H9 (cell line): Measurements from ENCODE around the gene TMEM169. TPM values are rescaled to one million over a fixed set of nuclear protein-coding genes. Genes with fewer than 3 reads are reported as not detected.

Experiments used
- DNase-seq: peaks from one replicate; pipeline ENCODE4 v3.0.0-alpha.2; 2017
- H2AFZ ChIP-seq: one replicate; pipeline ENCODE4 v1.6.1; 2013; ENCODE audit warnings: mild to moderate bottlenecking, low read length, control low read depth, moderate library complexity
- H2AK5ac ChIP-seq: 2 replicates; pipeline ENCODE4 v1.6.1; 2013; ENCODE audit warnings: low read length, control low read depth, mixed read lengths; ENCODE audit not compliant: insufficient read length
- H2BK120ac ChIP-seq: one replicate; pipeline ENCODE4 v1.6.1; 2013; ENCODE audit warnings: low read depth, mild to moderate bottlenecking, low read length, control low read depth, inconsistent platforms; ENCODE audit not compliant: poor library complexity, severe bottlenecking
- H2BK12ac ChIP-seq: 2 replicates; pipeline ENCODE4 v1.6.1; 2013; ENCODE audit warnings: low read length, control low read depth, mixed read lengths, low read depth; ENCODE audit not compliant: insufficient read length
- H2BK15ac ChIP-seq: 2 replicates; pipeline ENCODE4 v1.6.1; 2013; ENCODE audit warnings: low read depth, low read length, control low read depth
- H2BK20ac ChIP-seq: one replicate; pipeline ENCODE4 v1.6.1; 2013; ENCODE audit warnings: low read depth, mild to moderate bottlenecking, low read length, control low read depth, inconsistent platforms; ENCODE audit not compliant: poor library complexity, severe bottlenecking
- H2BK5ac ChIP-seq: 2 replicates; pipeline ENCODE4 v1.6.1; 2013; ENCODE audit warnings: low read length, control low read depth, mixed read lengths; ENCODE audit not compliant: insufficient read length
- H3K14ac ChIP-seq: 2 replicates; pipeline ENCODE4 v1.6.1; 2013; ENCODE audit warnings: low read length, control low read depth; ENCODE audit not compliant: insufficient read depth
- H3K18ac ChIP-seq: 2 replicates; pipeline ENCODE4 v1.6.1; 2013; ENCODE audit warnings: low read depth, mild to moderate bottlenecking, mixed read lengths, low read length, control low read depth; ENCODE audit not compliant: insufficient read length
- H3K23ac ChIP-seq: 2 replicates; pipeline ENCODE4 v1.6.1; 2013; ENCODE audit warnings: low read length, control low read depth, mixed read lengths, low read depth; ENCODE audit not compliant: insufficient read length
- H3K23me2 ChIP-seq: 2 replicates; pipeline ENCODE4 v1.6.1; 2013; ENCODE audit warnings: low read depth, mild to moderate bottlenecking, mixed read lengths, low read length, control low read depth; ENCODE audit not compliant: insufficient read length, poor library complexity, severe bottlenecking
- H3K27ac ChIP-seq: 2 replicates; pipeline ENCODE4 v1.5.1; 2013; ENCODE audit warnings: low read length, control low read depth, mixed read lengths, low read depth; ENCODE audit not compliant: insufficient read length
- H3K27me3 ChIP-seq: 2 replicates; pipeline ENCODE4 v1.6.1; 2013; ENCODE audit warnings: low read length, control low read depth, inconsistent platforms; ENCODE audit not compliant: insufficient read depth
- H3K4ac ChIP-seq: 2 replicates; pipeline ENCODE4 v1.6.1; 2013; ENCODE audit warnings: low read depth, mild to moderate bottlenecking, control low read depth, inconsistent platforms, low read length, moderate library complexity
- H3K4me1 ChIP-seq: 2 replicates; pipeline ENCODE4 v1.6.1; 2013; ENCODE audit warnings: low read length, control low read depth, inconsistent platforms; ENCODE audit not compliant: insufficient read depth
- H3K4me2 ChIP-seq: 2 replicates; pipeline ENCODE4 v1.6.1; 2013; ENCODE audit warnings: low read length, control low read depth, mixed read lengths; ENCODE audit not compliant: insufficient read length, insufficient read depth
- H3K56ac ChIP-seq: 2 replicates; pipeline ENCODE4 v1.6.1; 2013; ENCODE audit warnings: low read depth, mild to moderate bottlenecking, mixed read lengths, low read length, control low read depth; ENCODE audit not compliant: insufficient read length
- H3K79me1 ChIP-seq: 2 replicates; pipeline ENCODE4 v1.6.1; 2013; ENCODE audit warnings: low read depth, mild to moderate bottlenecking, moderate library complexity, low read length, control low read depth, inconsistent platforms; ENCODE audit not compliant: insufficient read depth, poor library complexity, severe bottlenecking
- H3K79me2 ChIP-seq: 2 replicates; pipeline ENCODE4 v1.6.1; 2013; ENCODE audit warnings: low read length, control low read depth, inconsistent platforms; ENCODE audit not compliant: insufficient read depth
- H3K9ac ChIP-seq: 2 replicates; pipeline ENCODE4 v1.6.1; 2013; ENCODE audit warnings: low read length, control low read depth, mixed read lengths; ENCODE audit not compliant: insufficient read length; ENCODE audit errors: extremely low read depth
- H3K9me3 ChIP-seq: one replicate; pipeline ENCODE4 v1.6.1; 2013; ENCODE audit warnings: low read depth, low read length, inconsistent platforms; ENCODE audit not compliant: control insufficient read depth
- H3T11ph ChIP-seq: one replicate; pipeline ENCODE4 v1.6.1; 2013; ENCODE audit warnings: mild to moderate bottlenecking, low read length, control low read depth, inconsistent platforms
- H4K20me1 ChIP-seq: one replicate; pipeline ENCODE4 v1.6.1; 2013; ENCODE audit not compliant: control insufficient read depth, insufficient read length, insufficient read depth
- H4K5ac ChIP-seq: 2 replicates; pipeline ENCODE4 v1.6.1; 2013; ENCODE audit warnings: low read depth, mild to moderate bottlenecking, mixed read lengths, low read length, control low read depth; ENCODE audit not compliant: insufficient read length
- H4K8ac ChIP-seq: replicated peaks from 2 replicates; pipeline ENCODE4 v1.6.1; 2013; ENCODE audit warnings: low read length, control low read depth, mixed read lengths, low read depth; ENCODE audit not compliant: insufficient read length
- H4K91ac ChIP-seq: 2 replicates; pipeline ENCODE4 v1.6.1; 2013; ENCODE audit warnings: low read depth, mild to moderate bottlenecking, moderate library complexity, mixed read lengths, low read length, control low read depth; ENCODE audit not compliant: insufficient read length
- H3K27ac Mint-ChIP-seq, 3 experiments: 2 replicates in 2 of 3; 3 replicates in 1 of 3; pipeline ENCODE4 v1.8.0; 2020 to 2021; ENCODE audit warnings: mixed read lengths in 3 of 3, mild to moderate bottlenecking in 1 of 3, moderate library complexity in 1 of 3
- H3K27me3 Mint-ChIP-seq: 2 replicates; pipeline ENCODE4 v1.8.0; 2021; ENCODE audit warnings: low read depth, mild to moderate bottlenecking, moderate library complexity, mixed read lengths
- H3K36me3 Mint-ChIP-seq, 3 experiments: 2 replicates in 2 of 3; 3 replicates in 1 of 3; pipeline ENCODE4 v1.8.0; 2020 to 2021; ENCODE audit warnings: low read depth in 3 of 3, mixed read lengths in 3 of 3; ENCODE audit not compliant: insufficient read depth in 1 of 3
- H3K4me1 Mint-ChIP-seq, 2 experiments: 2 replicates each; pipeline ENCODE4 v1.8.0; 2020; ENCODE audit warnings: mixed read lengths in 2 of 2
- H3K4me3 Mint-ChIP-seq, 2 experiments: 2 replicates in 1 of 2; 3 replicates in 1 of 2; pipeline ENCODE4 v1.8.0; 2020 to 2021; ENCODE audit warnings: mild to moderate bottlenecking in 2 of 2, mixed read lengths in 2 of 2, moderate library complexity in 1 of 2
- H3K9me3 Mint-ChIP-seq, 2 experiments: 2 replicates in 1 of 2; 3 replicates in 1 of 2; pipeline ENCODE4 v1.8.0; 2020; ENCODE audit warnings: mild to moderate bottlenecking in 2 of 2, mixed read lengths in 2 of 2, moderate library complexity in 1 of 2
- WGBS: extraction: QIAGEN DNeasy Blood & Tissue Kit; methylation state at CpG from one replicate; pipeline ENCODE4 v1.1.7; 2013; ENCODE audit warnings: missing lambda C conversion rate, low lambda C conversion rate, mixed read lengths; ENCODE audit not compliant: insufficient read length; ENCODE audit errors: extremely low coverage; 5-methylcytosine and 5-hydroxymethylcytosine counted together
- total RNA-seq: library from RNA; stranded (reverse); gene quantifications from 2 replicates; pipeline ENCODE4 v1.2.1, GENCODE V29; 2021
- TF ChIP-seq, protein P1 (sequence below): fragments of 200-600 bp; sonication (generic); conservative IDR thresholded peaks from 3 replicates; pipeline ENCODE4 v1.8.0; 2021; ENCODE audit warnings: antibody characterized with exemption, mild to moderate bottlenecking

TMEM169 gene
- total RNA-seq, 1 experiment from 2014 or later: 1.0 TPM

DNA sequence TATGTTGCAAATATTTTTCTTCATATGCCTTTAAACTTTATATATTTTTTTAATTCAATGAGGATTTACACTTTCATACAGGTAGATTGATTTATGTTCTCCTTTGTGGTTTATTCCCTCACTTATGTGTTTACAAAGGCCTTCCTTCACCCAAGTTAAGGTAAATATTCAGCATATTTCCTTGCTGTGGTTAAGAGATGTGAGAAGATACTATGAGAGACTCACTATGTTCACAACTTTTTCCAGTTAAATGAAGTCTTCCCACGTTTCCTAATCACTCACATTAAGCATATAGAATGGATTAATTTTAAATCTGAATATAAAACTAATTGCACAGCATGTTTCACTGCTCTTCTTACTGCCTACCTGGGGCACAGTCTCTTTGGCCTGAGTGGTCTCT lies 707 bp upstream of the TMEM169 start:
- Histone ChIP-seq H3K9me3 (no peaks in the 10 kb centered on the region), H3K79me2 (no peaks in the 10 kb centered on the region), H3K4me2 (peak overlapping the region; percentile 95), H2BK15ac (no peak overlapping the region), H2BK20ac (no peak overlapping the region), H3K4me1 (peaks cover 12% of the 10 kb centered on the region), H2AK5ac (no peak overlapping the region), H2BK5ac (no peak overlapping the region), H2BK120ac (no peak overlapping the region), H3K23me2 (peaks cover 15% of the 10 kb centered on the region), H3K14ac (no peak overlapping the region), H3K56ac (no peak overlapping the region), H2BK12ac (no peak overlapping the region), H3K79me1 (no peaks in the 10 kb centered on the region), H3K18ac (no peak overlapping the region), H4K8ac (no peak overlapping the region), H4K20me1 (no peaks in the 10 kb centered on the region), H3K4ac (no peak overlapping the region), H4K5ac (no peak overlapping the region), H4K91ac (no peak overlapping the region), H3K9ac (peak overlapping the region; percentile 76), H3T11ph (no peak overlapping the region), H2AFZ (no peak overlapping the region), H3K27me3 (no peaks in the 10 kb centered on the region; the same call in 1 of the 2 replicates), H3K23ac (no peak overlapping the region), H3K27ac (no peak overlapping the region)
- DNase-seq: no peak
- H3K36me3 Mint-ChIP-seq: peaks cover 0 to 3% (median 0%) of the 10 kb centered on the region in 3 experiments; a peak in 3 of 7 replicates
- H3K4me3 Mint-ChIP-seq: peak overlapping the region; percentile 89 to 90
- H3K27me3 Mint-ChIP-seq: no peaks in the 10 kb centered on the region; the same call in 1 of the 2 replicates
- TF ChIP-seq, protein P1, sequence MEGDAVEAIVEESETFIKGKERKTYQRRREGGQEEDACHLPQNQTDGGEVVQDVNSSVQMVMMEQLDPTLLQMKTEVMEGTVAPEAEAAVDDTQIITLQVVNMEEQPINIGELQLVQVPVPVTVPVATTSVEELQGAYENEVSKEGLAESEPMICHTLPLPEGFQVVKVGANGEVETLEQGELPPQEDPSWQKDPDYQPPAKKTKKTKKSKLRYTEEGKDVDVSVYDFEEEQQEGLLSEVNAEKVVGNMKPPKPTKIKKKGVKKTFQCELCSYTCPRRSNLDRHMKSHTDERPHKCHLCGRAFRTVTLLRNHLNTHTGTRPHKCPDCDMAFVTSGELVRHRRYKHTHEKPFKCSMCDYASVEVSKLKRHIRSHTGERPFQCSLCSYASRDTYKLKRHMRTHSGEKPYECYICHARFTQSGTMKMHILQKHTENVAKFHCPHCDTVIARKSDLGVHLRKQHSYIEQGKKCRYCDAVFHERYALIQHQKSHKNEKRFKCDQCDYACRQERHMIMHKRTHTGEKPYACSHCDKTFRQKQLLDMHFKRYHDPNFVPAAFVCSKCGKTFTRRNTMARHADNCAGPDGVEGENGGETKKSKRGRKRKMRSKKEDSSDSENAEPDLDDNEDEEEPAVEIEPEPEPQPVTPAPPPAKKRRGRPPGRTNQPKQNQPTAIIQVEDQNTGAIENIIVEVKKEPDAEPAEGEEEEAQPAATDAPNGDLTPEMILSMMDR: no peak
- no CpG with 5 or more reads among the region's 1 CpG for WGBS
- H3K9me3 Mint-ChIP-seq: no peaks in the 10 kb centered on the region
- peaks cover 31 to 37% of the 10 kb centered on the region in 2 experiments for H3K4me1 Mint-ChIP-seq
- peak overlapping the region; percentile 89 to 98 (median 93); a peak in 6 of 7 replicates for H3K27ac Mint-ChIP-seq
